Transverse colon (tissue), 4 donors: ENCODE measurements around the gene ASB14. TPM values are rescaled to one million over a fixed set of nuclear protein-coding genes. Genes with fewer than 3 reads are reported as not detected.

Experiments used
- DNase-seq: peaks from one replicate; pipeline ENCODE4 v3.0.0-alpha.2; 2019
- H3K27ac ChIP-seq, 4 donors: fragments of 200-600 bp; sonication (generic); 2 replicates each; pipeline ENCODE4 v1.5.1; 2016 to 2018; ENCODE audit warnings: inconsistent platforms in 4 of 4
- H3K27me3 ChIP-seq: fragments of 200-600 bp; sonication (generic); 2 replicates; pipeline ENCODE4 v1.5.1; 2017; ENCODE audit warnings: inconsistent platforms
- H3K36me3 ChIP-seq, 4 donors: fragments of 200-600 bp; sonication (generic); 2 replicates each; pipeline ENCODE4 v1.5.1; 2017 to 2019; ENCODE audit warnings: inconsistent platforms in 4 of 4
- H3K4me1 ChIP-seq, 4 donors: fragments of 200-600 bp; sonication (generic); 2 replicates each; pipeline ENCODE4 v1.5.1; 2017 to 2020; ENCODE audit warnings: inconsistent platforms in 4 of 4
- H3K4me3 ChIP-seq, 4 donors: fragments of 200-600 bp; sonication (generic); 1 replicate in 1 of 4; 2 replicates in 3 of 4; pipeline versions ENCODE4 v1.5.1 to v1.6.1; 2017 to 2019; ENCODE audit warnings: inconsistent platforms in 4 of 4
- H3K9me3 ChIP-seq, 2 donors: fragments of 200-600 bp; sonication (generic); 2 replicates each; pipeline ENCODE4 v1.5.1; 2017 to 2019; ENCODE audit warnings: inconsistent platforms in 2 of 2
- CTCF ChIP-seq, 5 experiments: fragments of 200-600 bp in 3 of 5; fragments of 450-650 bp in 2 of 5; sonication (generic) in 3 of 5; IDR thresholded peaks; 1 replicate in 2 of 5; 2 replicates in 3 of 5; pipeline ENCODE4 v1.5.1; 2016 to 2017; ENCODE audit warnings: antibody characterized with exemption in 5 of 5, inconsistent platforms in 3 of 5, mild to moderate bottlenecking in 2 of 5, moderate library complexity in 1 of 5
- EP300 ChIP-seq: sonication (generic); formaldehyde crosslinking; IDR thresholded peaks from one replicate; pipeline ENCODE4 v1.6.1; 2017; ENCODE audit warnings: antibody characterized with exemption, low read depth
- POLR2A ChIP-seq: fragments of 450-650 bp; IDR thresholded peaks from one replicate; pipeline ENCODE4 v1.6.1; 2016; ENCODE audit warnings: antibody characterized with exemption, mild to moderate bottlenecking, moderate library complexity
- POLR2AphosphoS5 ChIP-seq, 3 donors: sonication (generic); formaldehyde crosslinking; IDR thresholded peaks; one replicate each; pipeline ENCODE4 v1.6.1; 2016; ENCODE audit warnings: antibody characterized with exemption in 3 of 3
- WGBS, 2 donors: methylation state at CpG; one replicate each; pipeline ENCODE4 v1.1.5; 2018; ENCODE audit warnings: low coverage in 1 of 2; 5-methylcytosine and 5-hydroxymethylcytosine counted together
- in situ Hi-C, 4 donors: fragments of 200-750 bp; cut with MboI; loops; one replicate each; pipeline versions ENCODE4 v1.15.0 to v1.15.1; 2017; ENCODE audit warnings: low sequenced_read_pairs in 3 of 4, low pct_ligation_motif_present in 1 of 4, low pct_unique_long_range_greater_than_20kb in 1 of 4
- intact Hi-C: fragments of 100-400 bp; cut with DNase I; formaldehyde crosslinking; loops from one replicate; pipeline ENCODE4 v1.15.1; 2023; ENCODE audit warnings: low total_unique reads
- total RNA-seq, 4 donors: library from RNA; depleted of rRNA; stranded (reverse); fragments of >200 nt; gene quantifications; one replicate each; pipeline ENCODE4 v1.1.0, GENCODE V29; 2016

Gene ASB14
- total RNA-seq, 4 donors from 2014 or later, result not detected

- H3K4me3 ChIP-seq, result no peak overlapping the region
- no peaks in the 10 kb centered on the region for H3K36me3 ChIP-seq
- H3K27me3 ChIP-seq, result no peaks in the 10 kb centered on the region
- DNase-seq, result no peak
- peaks cover 0 to 8% (median 4%) of the 10 kb centered on the region in 4 donors for H3K4me1 ChIP-seq
- in situ Hi-C loops, result no loop called here
- no peak overlapping the region for H3K27ac ChIP-seq
- 56 to 68% methylated on average over 2 of the region's 2 CpGs for WGBS, 2 donors
- intact Hi-C loops, result loop anchor here (5.0 kb wide), 1 partner anchor 125 kb away; no protein-coding TSS in a partner anchor
- TF ChIP-seq EP300 (no peak), CTCF (IDR thresholded peaks at IDR 0.05) (no peak), POLR2AphosphoS5 (IDR thresholded peaks at IDR 0.05) (no peak), POLR2A (no peak)
- no peaks in the 10 kb centered on the region for H3K9me3 ChIP-seq
Observed at GRCh38 chr3:57221883-57222282, 70.6 kb downstream of the ASB14 start.

Other genes with a start within 250 kb of the ASB14 start
- gene SPATA12, start 232.0 kb downstream of the ASB14 start, total RNA-seq, result not detected
- gene IL17RD, start 127.3 kb downstream of the ASB14 start, total RNA-seq, result 10 to 100 TPM in 1 of 4 donors, 1 to 10 TPM in 3; 1.9 to 40.4 (median 2.7) TPM
- gene HESX1, start 92.7 kb downstream of the ASB14 start, total RNA-seq, result under 1 TPM in 1 of 4 donors, not detected in 3; 0.82 TPM
- 10 to 100 TPM; 12.7 to 39.1 (median 26.6) TPM for gene APPL1, start 65.0 kb downstream of the ASB14 start, total RNA-seq